ENCODE results near the gene ATN1.

Gene ATN1

DNA sequence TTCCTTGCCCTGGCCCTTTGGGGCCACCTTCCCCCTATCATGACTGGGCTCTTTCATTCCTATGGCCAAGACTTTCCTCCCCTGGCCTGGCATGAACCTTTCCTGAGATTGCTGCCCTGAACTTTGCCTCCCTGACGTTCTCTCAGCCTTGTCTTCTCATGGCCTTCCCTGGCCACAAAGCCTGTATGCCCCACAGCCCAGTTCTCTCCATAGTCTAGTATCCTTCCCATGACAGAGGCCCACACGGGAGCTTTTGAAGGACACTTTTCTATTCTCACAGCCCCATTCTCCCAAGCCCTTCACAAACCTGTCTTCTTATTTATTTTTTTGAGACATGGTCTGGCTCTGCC is 11.4 kb downstream of the ATN1 start:
- ATAC-seq (ENCODE audit: insufficient read depth, low read depth) = no peak
- DNase-seq = no peak
- peaks cover 54% of the 10 kb centered on the region for H3K4me1 ChIP-seq (ENCODE audit: insufficient read depth, low read length)

DNA sequence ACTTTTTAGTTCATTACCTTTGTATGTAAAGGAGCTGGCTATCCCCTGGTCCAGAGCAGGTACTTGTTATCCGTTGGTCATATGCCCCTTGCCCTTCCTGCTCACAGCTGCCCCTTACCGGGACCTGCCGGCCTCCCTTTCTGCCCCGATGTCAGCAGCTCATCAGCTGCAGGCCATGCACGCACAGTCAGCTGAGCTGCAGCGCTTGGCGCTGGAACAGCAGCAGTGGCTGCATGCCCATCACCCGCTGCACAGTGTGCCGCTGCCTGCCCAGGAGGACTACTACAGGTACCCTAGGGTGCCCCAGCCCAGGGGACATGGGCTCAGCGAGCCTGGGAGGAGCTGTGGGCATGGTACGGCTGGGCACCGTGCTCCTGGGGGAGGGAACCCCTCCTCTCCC is 13.5 kb downstream of the ATN1 start:
- no peak for TF ChIP-seq EZH2 (IDR thresholded peaks at IDR 0.05; ENCODE audit: borderline replicate concordance, low read depth, low read length, severe bottlenecking)
- TF ChIP-seq, protein P1, sequence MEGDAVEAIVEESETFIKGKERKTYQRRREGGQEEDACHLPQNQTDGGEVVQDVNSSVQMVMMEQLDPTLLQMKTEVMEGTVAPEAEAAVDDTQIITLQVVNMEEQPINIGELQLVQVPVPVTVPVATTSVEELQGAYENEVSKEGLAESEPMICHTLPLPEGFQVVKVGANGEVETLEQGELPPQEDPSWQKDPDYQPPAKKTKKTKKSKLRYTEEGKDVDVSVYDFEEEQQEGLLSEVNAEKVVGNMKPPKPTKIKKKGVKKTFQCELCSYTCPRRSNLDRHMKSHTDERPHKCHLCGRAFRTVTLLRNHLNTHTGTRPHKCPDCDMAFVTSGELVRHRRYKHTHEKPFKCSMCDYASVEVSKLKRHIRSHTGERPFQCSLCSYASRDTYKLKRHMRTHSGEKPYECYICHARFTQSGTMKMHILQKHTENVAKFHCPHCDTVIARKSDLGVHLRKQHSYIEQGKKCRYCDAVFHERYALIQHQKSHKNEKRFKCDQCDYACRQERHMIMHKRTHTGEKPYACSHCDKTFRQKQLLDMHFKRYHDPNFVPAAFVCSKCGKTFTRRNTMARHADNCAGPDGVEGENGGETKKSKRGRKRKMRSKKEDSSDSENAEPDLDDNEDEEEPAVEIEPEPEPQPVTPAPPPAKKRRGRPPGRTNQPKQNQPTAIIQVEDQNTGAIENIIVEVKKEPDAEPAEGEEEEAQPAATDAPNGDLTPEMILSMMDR (IDR thresholded peaks at IDR 0.05; ENCODE audit: borderline replicate concordance, extremely low read depth, low read length, poor library complexity, severe bottlenecking) = no peak
- no peak for ATAC-seq (ENCODE audit: insufficient read depth, low read depth)
- no peak overlapping the region for H3K4me2 ChIP-seq (ENCODE audit: insufficient read depth, low read length)

More for the DNA sequence above, 11.4 kb downstream of the ATN1 start:
- H3K27ac ChIP-seq (ENCODE audit: low read length) = peak overlapping the region; percentile 98
- no peaks in the 10 kb centered on the region for H3K27me3 ChIP-seq (ENCODE audit: insufficient read depth, low read length, poor library complexity)
- H3K79me2 ChIP-seq (ENCODE audit: insufficient read depth, low read length) = peaks cover 42% of the 10 kb centered on the region
- TF ChIP-seq EZH2 (IDR thresholded peaks at IDR 0.05; ENCODE audit: borderline replicate concordance, low read depth, low read length, severe bottlenecking) = no peak
- TF ChIP-seq, protein P1 (IDR thresholded peaks at IDR 0.05; ENCODE audit: borderline replicate concordance, extremely low read depth, low read length, poor library complexity, severe bottlenecking) = no peak
- H3K4me3 ChIP-seq (ENCODE audit: low read depth in 1 of 2, low read length in 2 of 2) = no peak overlapping the region; a peak in 1 of 4 replicates
- no peaks in the 10 kb centered on the region for H3K9me3 ChIP-seq (ENCODE audit: insufficient read depth, low read length, severe bottlenecking)
- H3K9ac ChIP-seq (ENCODE audit: low read depth, low read length) = peak overlapping the region; percentile 97; the same call in 1 of the 2 replicates
- peaks cover 8% of the 10 kb centered on the region for H4K20me1 ChIP-seq (ENCODE audit: insufficient read depth, low read length)
- peak overlapping the region; percentile 92; the same call in 1 of the 2 replicates for H3K4me2 ChIP-seq (ENCODE audit: insufficient read depth, low read length)
- peaks cover 59% of the 10 kb centered on the region for H3K36me3 ChIP-seq (ENCODE audit: insufficient read depth, low read length)
- H2AFZ ChIP-seq (ENCODE audit: low read depth, low read length) = no peak overlapping the region

DNA sequence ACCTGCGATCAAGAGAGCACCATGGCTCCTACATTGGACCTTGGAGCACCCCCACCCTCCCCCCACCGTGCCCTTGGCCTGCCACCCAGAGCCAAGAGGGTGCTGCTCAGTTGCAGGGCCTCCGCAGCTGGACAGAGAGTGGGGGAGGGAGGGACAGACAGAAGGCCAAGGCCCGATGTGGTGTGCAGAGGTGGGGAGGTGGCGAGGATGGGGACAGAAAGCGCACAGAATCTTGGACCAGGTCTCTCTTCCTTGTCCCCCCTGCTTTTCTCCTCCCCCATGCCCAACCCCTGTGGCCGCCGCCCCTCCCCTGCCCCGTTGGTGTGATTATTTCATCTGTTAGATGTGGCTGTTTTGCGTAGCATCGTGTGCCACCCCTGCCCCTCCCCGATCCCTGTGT is 14.0 kb downstream of the ATN1 start:
- Histone ChIP-seq H3K79me2 (ENCODE audit: insufficient read depth, low read length) (peaks cover 32% of the 10 kb centered on the region), H3K27me3 (ENCODE audit: insufficient read depth, low read length, poor library complexity) (no peaks in the 10 kb centered on the region)
- TF ChIP-seq, protein P1 (IDR thresholded peaks at IDR 0.05; ENCODE audit: borderline replicate concordance, extremely low read depth, low read length, poor library complexity, severe bottlenecking) = no peak
- no peak for TF ChIP-seq EZH2 (IDR thresholded peaks at IDR 0.05; ENCODE audit: borderline replicate concordance, low read depth, low read length, severe bottlenecking)

More for the DNA sequence above, 13.5 kb downstream of the ATN1 start:
- Histone ChIP-seq H4K20me1 (ENCODE audit: insufficient read depth, low read length) (0 out of 2 replicates have a peak, but pooled peaks cover under 1% of the 10 kb centered on the region), H3K27me3 (ENCODE audit: insufficient read depth, low read length, poor library complexity) (no peaks in the 10 kb centered on the region), H3K4me1 (ENCODE audit: insufficient read depth, low read length) (peaks cover 62% of the 10 kb centered on the region), H3K4me3 (ENCODE audit: low read depth in 1 of 2, low read length in 2 of 2) (no peak overlapping the region), H3K9me3 (ENCODE audit: insufficient read depth, low read length, severe bottlenecking) (no peaks in the 10 kb centered on the region), H3K36me3 (ENCODE audit: insufficient read depth, low read length) (peaks cover 51% of the 10 kb centered on the region), H3K79me2 (ENCODE audit: insufficient read depth, low read length) (peaks cover 38% of the 10 kb centered on the region), H3K9ac (ENCODE audit: low read depth, low read length) (no peak overlapping the region; the same call in 1 of the 2 replicates), H3K27ac (ENCODE audit: low read length) (peak overlapping the region; percentile 16; the same call in 1 of the 2 replicates), H2AFZ (ENCODE audit: low read depth, low read length) (no peak overlapping the region)
- DNase-seq = no peak

More for the DNA sequence above, 14.0 kb downstream of the ATN1 start:
- DNase-seq (no peak), ATAC-seq (ENCODE audit: insufficient read depth, low read depth) (no peak)
- Histone ChIP-seq H4K20me1 (ENCODE audit: insufficient read depth, low read length) (no peaks in the 10 kb centered on the region), H3K4me2 (ENCODE audit: insufficient read depth, low read length) (no peak overlapping the region), H3K9ac (ENCODE audit: low read depth, low read length) (no peak overlapping the region), H3K9me3 (ENCODE audit: insufficient read depth, low read length, severe bottlenecking) (no peaks in the 10 kb centered on the region), H3K4me1 (ENCODE audit: insufficient read depth, low read length) (peaks cover 57% of the 10 kb centered on the region), H3K4me3 (ENCODE audit: low read depth in 1 of 2, low read length in 2 of 2) (no peak overlapping the region), H2AFZ (ENCODE audit: low read depth, low read length) (no peak overlapping the region), H3K27ac (ENCODE audit: low read length) (peak overlapping the region; percentile 16; the same call in 1 of the 2 replicates), H3K36me3 (ENCODE audit: insufficient read depth, low read length) (peaks cover 51% of the 10 kb centered on the region)

All from DND-41 (cell line).